Myocyte (in vitro differentiated cells): Measurements from ENCODE around the gene RHBDD2. TPM values are rescaled to one million over a fixed set of nuclear protein-coding genes. Genes with fewer than 3 reads are reported as not detected.
A peak's percentile ranks its signal among the peaks of the same experiment; 100 is the strongest.
"Not testable (repeated sequence)": the region's sequence is repeated elsewhere in the genome, so short reads cannot be mapped to it uniquely, and the experiment has no call there.

Experiments used
- DNase-seq: peaks from one replicate; pipeline ENCODE4 v3.0.0-alpha.2; 2012; ENCODE audit warnings: low read depth
- total RNA-seq: library from RNA; depleted of rRNA; stranded (reverse); fragments of >200 nt; gene quantifications from 2 replicates; pipeline ENCODE4 v1.2.3, GENCODE V29; 2014

RHBDD2 gene
- total RNA-seq, 1 donor from 2014 or later: 83.4 TPM

GRCh38 chr7:75888464-75889222 is 9.8 kb downstream of the RHBDD2 start:
- peak; percentile 77 for DNase-seq

DNA sequence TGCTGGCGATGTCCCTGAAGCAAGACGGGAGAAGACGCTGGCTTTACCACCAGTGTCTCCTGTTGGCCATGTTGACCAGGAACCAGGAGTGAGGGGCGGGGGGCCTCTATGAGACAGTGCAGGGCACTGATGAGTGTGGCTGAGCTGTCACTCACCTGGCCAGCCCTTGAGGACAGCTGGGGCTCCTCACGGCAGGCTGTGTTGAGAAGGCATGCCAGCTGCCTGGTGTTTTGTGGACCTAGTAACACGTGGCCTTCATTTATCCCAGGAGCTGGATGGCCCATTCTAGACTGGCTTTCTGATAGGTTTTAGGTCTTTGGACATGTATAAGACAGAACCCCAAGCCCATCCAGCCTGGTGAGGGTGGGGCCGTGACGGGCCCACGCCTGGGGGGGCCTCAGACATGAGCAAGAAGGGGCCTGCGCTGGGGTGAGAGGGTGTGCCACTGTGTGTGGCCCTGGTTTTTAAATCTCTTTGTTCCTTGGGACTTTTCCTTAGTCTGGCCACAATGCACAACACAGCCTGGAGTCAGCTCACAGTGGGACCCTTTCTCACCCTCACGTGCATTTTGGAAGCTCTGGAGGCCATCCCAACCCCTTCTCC is 10.5 kb downstream of the RHBDD2 start:
- DNase-seq: peak; percentile 73

- no peak for DNase-seq
These were observed 11.0 kb downstream of the RHBDD2 start for GRCh38 chr7:75889826-75890225.

GRCh38 chr7:75891237-75891636 is 12.4 kb downstream of the RHBDD2 start:
- not testable (repeated sequence) for DNase-seq

GRCh38 chr7:75891815-75892411 is 13.1 kb downstream of the RHBDD2 start:
- DNase-seq: no peak

- DNase-seq: peak; percentile 74
These were observed 13.9 kb downstream of the RHBDD2 start for GRCh38 chr7:75892634-75893272.

GRCh38 chr7:75896803-75897327 is 18.0 kb downstream of the RHBDD2 start:
- no peak for DNase-seq

DNA sequence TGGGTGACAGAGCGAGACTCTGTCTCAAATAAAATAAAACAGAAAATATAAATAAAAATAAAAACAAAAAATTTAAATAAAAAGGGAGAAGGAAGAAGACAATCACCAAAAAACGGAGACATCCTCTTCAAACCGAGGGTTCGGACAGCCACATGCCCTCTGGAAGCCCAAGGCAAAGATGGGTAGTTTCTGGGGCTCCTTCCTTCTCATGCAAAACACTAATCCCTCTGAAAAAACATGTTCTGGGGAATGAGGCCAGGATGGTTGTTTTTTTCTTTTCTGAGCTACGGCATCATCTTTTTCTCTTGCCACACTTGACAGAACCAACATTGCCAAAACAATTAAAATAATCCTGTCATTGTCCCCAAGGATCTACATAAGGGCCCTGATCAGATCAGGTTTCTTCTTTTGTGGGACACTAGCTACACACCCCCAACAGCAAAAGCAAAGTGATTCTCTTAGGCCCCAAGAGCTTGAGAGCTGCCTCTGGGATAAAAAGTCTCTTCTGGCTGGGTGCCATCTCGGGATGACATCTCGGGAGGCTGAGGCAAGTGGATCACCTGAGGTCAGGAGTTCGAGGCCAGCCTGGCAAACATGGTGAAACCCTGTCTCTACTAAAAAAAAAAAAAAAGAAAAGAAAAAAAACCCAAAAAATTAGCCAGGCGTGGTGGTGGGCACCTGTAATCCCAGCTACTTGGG is 21.9 kb downstream of the RHBDD2 start:
- DNase-seq: no peak

DNA sequence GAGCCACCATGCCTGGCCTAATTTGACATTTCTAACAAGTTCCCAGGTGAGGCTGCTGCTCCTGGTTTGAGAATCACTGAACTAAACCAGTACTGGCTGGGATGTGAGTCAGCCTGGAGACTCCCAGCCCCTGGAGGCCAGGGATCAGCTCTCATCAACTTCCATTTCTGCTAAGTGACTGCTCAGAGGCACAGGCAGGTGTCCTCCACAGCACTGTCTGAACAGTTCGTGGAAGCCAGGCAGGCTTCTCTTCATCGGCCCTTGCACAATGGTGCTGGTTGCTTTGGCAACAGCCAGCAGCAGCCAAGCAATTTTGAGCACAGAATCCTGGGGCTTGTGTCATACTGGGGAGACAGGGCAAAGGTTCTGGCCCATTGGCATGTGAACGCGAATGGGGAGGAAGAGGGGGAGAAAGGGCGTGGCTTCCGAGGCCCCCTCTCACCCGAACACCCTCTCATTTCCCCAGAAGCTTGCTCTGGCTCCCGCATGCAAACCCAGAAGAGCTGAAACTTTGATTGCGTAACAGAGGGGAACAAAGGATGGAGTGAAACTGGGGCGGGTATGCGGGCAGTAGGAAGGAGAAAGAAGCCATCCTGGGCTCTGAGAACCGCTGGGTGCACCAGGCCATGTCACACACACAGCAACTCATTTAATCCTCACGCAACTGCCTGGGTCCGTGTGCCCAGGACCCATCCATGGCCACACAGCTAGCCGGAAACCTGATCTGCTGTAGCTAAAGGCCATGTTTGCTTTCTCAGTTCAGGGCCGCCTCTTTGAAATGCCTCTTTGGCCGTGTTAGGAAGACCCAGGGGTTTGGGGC is 27.2 kb downstream of the RHBDD2 start:
- DNase-seq: peak; percentile 68

GRCh38 chr7:75906991-75907667 is 28.3 kb downstream of the RHBDD2 start:
- no peak for DNase-seq

GRCh38 chr7:75907668-75908039 is 28.8 kb downstream of the RHBDD2 start:
- DNase-seq: not testable (repeated sequence)

DNA sequence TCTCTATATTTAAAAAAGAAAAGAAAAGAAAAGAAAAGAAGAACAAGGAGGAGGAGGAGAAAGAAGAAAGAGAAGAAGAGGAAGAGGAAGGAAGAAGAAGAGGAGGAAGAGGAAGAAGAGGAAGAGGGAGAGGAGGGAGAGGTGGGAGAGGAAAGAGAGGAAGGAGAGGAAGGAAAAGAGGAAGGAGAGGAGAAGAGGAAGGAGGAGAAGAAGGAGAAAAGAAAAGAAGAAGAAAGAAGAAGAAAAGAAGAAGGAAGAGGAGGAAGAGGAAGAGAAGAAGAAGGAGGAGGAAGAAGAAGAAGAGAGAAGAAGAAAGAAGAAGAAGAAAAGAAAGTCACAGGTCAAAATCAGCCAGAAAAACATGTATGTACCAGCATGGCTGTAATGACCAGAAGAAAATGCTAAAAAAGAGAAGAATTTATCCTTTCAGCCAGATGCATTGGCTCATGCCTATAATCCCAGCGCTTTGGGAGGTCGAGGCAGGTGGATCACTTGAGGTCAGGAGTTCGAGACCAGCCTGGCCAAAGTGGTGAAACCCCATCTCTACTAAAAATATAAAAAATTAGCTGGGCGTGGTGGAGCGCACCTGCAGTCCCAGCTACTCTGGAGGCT is 30.8 kb downstream of the RHBDD2 start:
- DNase-seq: no peak

DNA sequence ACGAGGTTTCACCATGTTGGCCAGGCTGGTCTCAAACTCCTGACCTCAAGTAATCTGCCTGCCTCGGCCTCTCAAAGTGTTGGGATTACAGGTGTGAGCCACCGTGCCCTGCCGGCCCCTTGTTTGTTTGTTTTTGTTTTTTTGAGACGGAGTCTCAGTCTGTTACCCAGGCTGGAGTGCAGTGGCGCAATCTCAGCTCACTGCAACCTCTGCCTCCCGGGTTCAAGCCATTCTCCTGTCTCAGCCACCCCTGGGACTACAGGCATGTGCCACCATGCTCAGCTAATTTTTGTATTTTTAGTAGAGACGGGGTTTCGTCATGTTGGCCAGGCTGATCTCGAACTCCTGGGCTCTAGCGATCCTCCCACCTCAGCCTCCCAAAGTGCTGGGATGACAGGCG is 32.4 kb downstream of the RHBDD2 start:
- not testable (repeated sequence) for DNase-seq

DNA sequence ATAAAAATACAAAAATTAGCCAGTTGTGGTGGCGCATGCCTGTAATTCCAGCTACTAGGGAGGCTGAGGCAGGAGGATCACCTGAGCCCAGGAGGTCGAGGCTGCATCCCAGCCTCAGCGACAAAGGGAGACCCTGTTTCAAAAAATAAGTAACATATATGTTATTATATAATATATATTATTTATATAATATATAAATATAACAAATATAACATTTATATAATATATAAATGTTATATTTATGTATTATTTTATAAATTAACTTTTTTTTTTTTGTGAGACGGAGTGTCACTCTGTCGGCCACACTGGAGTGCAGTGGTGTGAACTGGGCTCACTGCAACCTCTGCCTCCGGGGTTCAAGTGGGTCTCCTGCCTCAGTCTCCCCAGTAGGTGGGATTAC is 34.6 kb downstream of the RHBDD2 start:
- DNase-seq: no peak

GRCh38 chr7:75914169-75914654 is 35.4 kb downstream of the RHBDD2 start:
- peak; percentile 8 for DNase-seq

DNA sequence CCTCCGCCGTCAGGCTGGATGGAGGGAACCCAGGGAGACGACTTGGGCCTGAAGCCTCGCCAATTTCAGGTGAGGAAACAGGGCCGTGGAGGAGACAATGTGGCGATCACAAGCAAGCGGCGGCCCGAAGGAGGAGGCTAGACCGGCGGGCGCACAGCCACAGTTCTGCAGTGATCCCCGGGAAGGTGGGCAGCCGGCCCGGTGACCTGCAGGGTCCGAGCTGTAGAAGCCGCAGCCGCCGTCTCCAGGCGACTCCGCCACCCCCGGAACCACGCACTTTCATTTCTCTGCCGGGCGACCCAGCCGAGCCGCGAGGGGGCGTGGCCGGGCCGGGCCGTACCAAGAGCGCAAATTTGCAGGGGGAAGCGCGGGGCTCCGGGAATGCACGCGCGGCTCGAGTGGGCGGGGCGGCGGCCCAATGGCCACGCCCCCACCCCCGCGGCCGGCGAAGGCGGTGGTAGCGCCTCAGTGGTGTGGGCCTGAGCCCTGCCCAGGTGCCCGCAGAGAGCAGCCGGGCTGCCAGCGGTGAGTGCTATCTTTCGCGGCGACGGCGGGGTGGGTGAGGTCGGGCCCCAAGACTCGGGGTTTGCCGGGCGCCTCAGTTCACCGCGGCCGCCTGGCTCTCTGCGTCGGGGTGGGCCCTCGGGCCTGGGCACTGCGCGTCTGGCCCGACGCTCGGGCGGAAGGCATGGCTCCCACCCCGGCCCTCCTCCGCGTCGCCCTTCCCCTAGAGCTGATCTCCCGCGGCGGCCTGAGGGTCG is 36.0 kb downstream of the RHBDD2 start, which contains the start of gene POR:
Gene POR (plus strand): TSS at position 501 of the 761 bp plus-strand sequence. CDS start 38,847 bp downstream, outside the sequence.
- peak; percentile 96 for DNase-seq

DNA sequence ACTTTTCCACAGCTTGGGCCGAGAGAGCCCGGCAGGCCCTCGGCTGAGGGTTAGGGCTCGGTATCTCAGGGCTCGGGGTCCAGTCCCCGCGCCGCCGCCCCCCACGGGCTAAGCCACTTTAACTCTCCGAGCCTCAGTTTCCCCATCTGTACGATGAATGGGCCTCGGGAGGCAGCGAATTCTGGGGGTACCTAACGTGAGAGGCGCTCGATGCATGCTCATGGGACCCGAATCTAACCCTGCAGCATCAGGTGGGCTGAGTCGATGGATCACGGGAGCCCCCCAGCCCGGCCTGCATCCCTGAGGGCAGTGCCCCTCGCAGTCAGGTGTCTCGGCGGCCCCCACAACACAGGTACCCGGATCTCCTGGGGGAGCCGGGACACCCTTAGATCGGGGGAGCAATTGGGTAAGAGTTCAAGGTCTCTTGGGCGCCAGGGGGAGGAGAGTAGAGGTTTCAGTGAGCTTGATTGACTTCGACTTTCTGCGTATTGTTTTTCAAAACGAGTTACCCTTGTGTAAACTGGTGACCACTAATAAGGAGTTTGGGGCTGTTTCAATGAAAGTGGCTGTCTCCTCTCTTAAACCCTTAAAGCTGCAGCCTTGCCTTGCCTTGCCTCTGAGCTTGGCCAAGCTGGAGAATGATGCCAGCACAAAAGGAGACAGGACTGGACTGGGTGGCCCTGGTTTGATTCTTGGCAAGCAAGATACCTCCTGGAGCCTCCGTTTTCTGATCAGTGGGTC is 36.8 kb downstream of the RHBDD2 start:
- DNase-seq: peak; percentile 46
